Brain microvascular endothelial cell (primary cell): ENCODE measurements around the gene PPP2R2C.

ENCODE experiments used
- DNase-seq: peaks from one replicate; pipeline ENCODE4 v3.0.0-alpha.2; 2020
- H3K27ac ChIP-seq: fragments of 250-450 bp; sonication (Bioruptor Pico); 2 replicates; pipeline ENCODE4 v1.5.1; 2020; ENCODE audit warnings: mild to moderate bottlenecking, moderate library complexity
- H3K27me3 ChIP-seq: fragments of 250-450 bp; sonication (Bioruptor Pico); replicated peaks from 2 replicates; pipeline ENCODE4 v1.5.1; 2020; ENCODE audit warnings: mild to moderate bottlenecking
- H3K36me3 ChIP-seq: fragments of 250-450 bp; sonication (Bioruptor Pico); replicated peaks from 2 replicates; pipeline ENCODE4 v1.5.1; 2020; ENCODE audit warnings: mild to moderate bottlenecking
- H3K4me3 ChIP-seq: 2 replicates; pipeline ENCODE4 v1.5.1; 2011; ENCODE audit warnings: low read depth, mild to moderate bottlenecking, control low read depth, low read length, moderate library complexity
- in situ Hi-C: cut with HindIII; loops from 2 replicates; pipeline ENCODE4 v1.10.0; 2017; ENCODE audit warnings: low sequenced_read_pairs, low pct_ligation_motif_present
- TF ChIP-seq, protein P1 (sequence below): IDR thresholded peaks from 2 replicates; pipeline ENCODE4 v1.5.1; 2011; ENCODE audit warnings: low read depth, mild to moderate bottlenecking, moderate library complexity, low read length, control low read depth, inconsistent platforms; ENCODE audit errors: missing control alignments

Gene PPP2R2C

GRCh38 chr4:6301732-6302442, 170.5 kb downstream of the PPP2R2C start:
- Histone ChIP-seq H3K27ac (no peak overlapping the region), H3K36me3 (peaks cover 12% of the 10 kb centered on the region), H3K4me3 (no peak overlapping the region), H3K27me3 (no peaks in the 10 kb centered on the region)
- TF ChIP-seq, protein P1, sequence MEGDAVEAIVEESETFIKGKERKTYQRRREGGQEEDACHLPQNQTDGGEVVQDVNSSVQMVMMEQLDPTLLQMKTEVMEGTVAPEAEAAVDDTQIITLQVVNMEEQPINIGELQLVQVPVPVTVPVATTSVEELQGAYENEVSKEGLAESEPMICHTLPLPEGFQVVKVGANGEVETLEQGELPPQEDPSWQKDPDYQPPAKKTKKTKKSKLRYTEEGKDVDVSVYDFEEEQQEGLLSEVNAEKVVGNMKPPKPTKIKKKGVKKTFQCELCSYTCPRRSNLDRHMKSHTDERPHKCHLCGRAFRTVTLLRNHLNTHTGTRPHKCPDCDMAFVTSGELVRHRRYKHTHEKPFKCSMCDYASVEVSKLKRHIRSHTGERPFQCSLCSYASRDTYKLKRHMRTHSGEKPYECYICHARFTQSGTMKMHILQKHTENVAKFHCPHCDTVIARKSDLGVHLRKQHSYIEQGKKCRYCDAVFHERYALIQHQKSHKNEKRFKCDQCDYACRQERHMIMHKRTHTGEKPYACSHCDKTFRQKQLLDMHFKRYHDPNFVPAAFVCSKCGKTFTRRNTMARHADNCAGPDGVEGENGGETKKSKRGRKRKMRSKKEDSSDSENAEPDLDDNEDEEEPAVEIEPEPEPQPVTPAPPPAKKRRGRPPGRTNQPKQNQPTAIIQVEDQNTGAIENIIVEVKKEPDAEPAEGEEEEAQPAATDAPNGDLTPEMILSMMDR: no peak
- in situ Hi-C loops: no loop called here
- DNase-seq: no peak

DNA sequence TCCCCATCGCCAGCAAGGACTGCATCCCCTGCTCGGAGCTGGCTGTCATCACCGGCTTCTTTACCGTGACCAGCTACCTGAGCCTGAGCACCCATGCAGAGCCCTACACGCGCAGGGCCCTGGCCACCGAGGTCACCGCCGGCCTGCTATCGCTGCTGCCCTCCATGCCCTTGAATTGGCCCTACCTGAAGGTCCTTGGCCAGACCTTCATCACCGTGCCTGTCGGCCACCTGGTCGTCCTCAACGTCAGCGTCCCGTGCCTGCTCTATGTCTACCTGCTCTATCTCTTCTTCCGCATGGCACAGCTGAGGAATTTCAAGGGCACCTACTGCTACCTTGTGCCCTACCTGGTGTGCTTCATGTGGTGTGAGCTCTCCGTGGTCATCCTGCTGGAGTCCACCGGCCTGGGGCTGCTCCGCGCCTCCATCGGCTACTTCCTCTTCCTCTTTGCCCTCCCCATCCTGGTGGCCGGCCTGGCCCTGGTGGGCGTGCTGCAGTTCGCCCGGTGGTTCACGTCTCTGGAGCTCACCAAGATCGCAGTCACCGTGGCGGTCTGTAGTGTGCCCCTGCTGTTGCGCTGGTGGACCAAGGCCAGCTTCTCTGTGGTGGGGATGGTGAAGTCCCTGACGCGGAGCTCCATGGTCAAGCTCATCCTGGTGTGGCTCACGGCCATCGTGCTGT, 171.2 kb downstream of the PPP2R2C start:
- TF ChIP-seq, protein P1: no peak
- Histone ChIP-seq H3K36me3 (peaks cover 12% of the 10 kb centered on the region), H3K4me3 (no peak overlapping the region), H3K27me3 (no peaks in the 10 kb centered on the region), H3K27ac (no peak overlapping the region)
- in situ Hi-C loops: no loop called here
- no peak for DNase-seq

- Histone ChIP-seq H3K4me3 (no peak overlapping the region), H3K27ac (no peak overlapping the region), H3K27me3 (no peaks in the 10 kb centered on the region), H3K36me3 (peaks cover 12% of the 10 kb centered on the region)
- TF ChIP-seq, protein P1: no peak
- in situ Hi-C loops: no loop called here
- no peak for DNase-seq
These were observed 172.1 kb downstream of the PPP2R2C start for GRCh38 chr4:6300359-6300758.

DNA sequence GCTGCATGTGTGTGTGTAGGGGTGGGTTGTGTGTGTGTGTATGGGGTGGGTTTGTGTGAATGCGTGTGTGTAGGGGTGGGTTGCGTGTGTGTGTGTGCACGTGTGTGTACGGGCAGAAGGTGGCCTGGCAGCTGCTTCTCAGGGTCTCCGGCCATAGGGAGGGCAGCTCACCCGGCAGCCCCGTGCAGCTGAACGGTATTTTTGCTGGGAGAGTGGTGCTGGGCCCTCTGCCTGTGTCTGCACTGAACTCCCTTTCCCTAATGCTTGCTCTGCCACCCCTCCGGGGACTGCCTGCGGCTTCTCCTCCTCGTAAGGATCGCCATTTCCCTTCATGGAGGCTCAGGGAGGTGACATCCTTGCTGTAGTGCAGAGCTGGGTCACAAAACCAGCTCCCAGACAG, 172.5 kb downstream of the PPP2R2C start:
- H3K27me3 ChIP-seq: no peaks in the 10 kb centered on the region
- peaks cover 12% of the 10 kb centered on the region for H3K36me3 ChIP-seq
- H3K27ac ChIP-seq: no peak overlapping the region
- no peak overlapping the region for H3K4me3 ChIP-seq
- DNase-seq: no peak
- in situ Hi-C loops: no loop called here
- TF ChIP-seq, protein P1: no peak

DNA sequence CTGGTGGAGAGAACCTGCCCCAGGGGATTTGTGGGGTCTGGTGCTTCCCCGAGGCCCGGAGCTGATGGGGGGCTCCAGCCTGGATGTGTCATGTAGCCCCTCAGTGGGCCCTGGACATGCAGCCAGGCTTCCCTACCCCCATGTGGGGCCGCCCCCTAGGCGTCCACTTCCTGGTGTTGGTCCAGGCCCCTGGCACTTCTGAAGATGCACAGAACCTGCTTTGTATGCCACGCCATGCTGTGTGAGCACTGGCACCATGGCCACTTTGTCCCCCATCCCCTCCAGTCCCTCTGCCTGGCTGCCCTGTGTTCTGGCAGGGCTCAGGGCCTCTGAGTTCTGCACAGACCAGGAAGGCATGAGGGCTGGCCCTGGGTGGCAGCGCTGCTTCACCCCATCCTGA, 173.6 kb downstream of the PPP2R2C start:
- Histone ChIP-seq H3K4me3 (no peak overlapping the region), H3K27ac (no peak overlapping the region), H3K36me3 (peaks cover 12% of the 10 kb centered on the region), H3K27me3 (no peaks in the 10 kb centered on the region)
- DNase-seq: no peak
- in situ Hi-C loops: no loop called here
- TF ChIP-seq, protein P1: no peak

DNA sequence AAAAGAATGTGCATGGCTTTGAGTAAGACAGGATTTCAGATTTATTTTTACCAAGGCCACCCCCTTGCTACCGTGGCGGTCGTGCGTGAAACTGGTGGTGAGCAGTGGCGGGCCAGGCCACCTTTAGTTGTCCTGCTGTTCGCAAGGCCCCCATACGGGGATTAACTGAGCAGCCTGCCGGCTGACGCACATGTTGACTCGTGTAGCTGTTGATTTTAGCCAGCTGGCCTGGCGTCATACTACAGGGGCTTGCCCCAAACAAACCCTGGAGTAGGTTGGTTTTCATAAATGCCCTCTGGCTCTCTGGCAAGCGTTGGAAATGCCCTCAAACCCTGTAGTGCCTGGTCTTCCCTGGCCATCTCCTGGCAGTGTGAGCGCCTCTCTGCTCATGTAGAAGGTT, 174.4 kb downstream of the PPP2R2C start:
- no peak overlapping the region for H3K4me3 ChIP-seq

More for the DNA sequence above, 174.4 kb downstream of the PPP2R2C start:
- Histone ChIP-seq H3K27me3 (no peaks in the 10 kb centered on the region), H3K36me3 (peaks cover 12% of the 10 kb centered on the region), H3K27ac (no peak overlapping the region)
- no peak for DNase-seq
- TF ChIP-seq, protein P1: no peak
- in situ Hi-C loops: no loop called here
